IPS DF 6.9 (cell line): Measurements from ENCODE around the gene TMEM92.

Source experiments
- DNase-seq: peaks from one replicate; pipeline ENCODE4 v3.0.0-alpha.2; 2013; ENCODE audit warnings: low read depth, low spot score
- H3K27ac ChIP-seq: one replicate; pipeline ENCODE4 v1.5.1; 2013; ENCODE audit warnings: low read length, control low read depth
- H3K27me3 ChIP-seq: 2 replicates; pipeline ENCODE4 v1.6.1; 2013; ENCODE audit warnings: mild to moderate bottlenecking, low read length; ENCODE audit not compliant: control insufficient read depth, insufficient read depth
- H3K36me3 ChIP-seq: 2 replicates; pipeline ENCODE4 v1.6.1; 2013; ENCODE audit warnings: low read length; ENCODE audit not compliant: control insufficient read depth, insufficient read depth
- H3K4me1 ChIP-seq: 2 replicates; pipeline ENCODE4 v1.6.1; 2013; ENCODE audit warnings: low read length; ENCODE audit not compliant: control insufficient read depth, insufficient read depth
- H3K4me3 ChIP-seq: 2 replicates; pipeline ENCODE4 v1.5.1; 2013; ENCODE audit warnings: mild to moderate bottlenecking, low read length
- H3K9me3 ChIP-seq: 2 replicates; pipeline ENCODE4 v1.6.1; 2013; ENCODE audit warnings: low read length, inconsistent platforms; ENCODE audit not compliant: control insufficient read depth, insufficient read depth
- WGBS: extraction: QIAGEN DNeasy Blood & Tissue Kit; methylation state at CpG from one replicate; pipeline ENCODE4 v1.1.7; 2013; ENCODE audit warnings: mixed read lengths, missing lambda C conversion rate; ENCODE audit not compliant: insufficient read length, insufficient coverage; 5-methylcytosine and 5-hydroxymethylcytosine counted together

Gene TMEM92

DNA sequence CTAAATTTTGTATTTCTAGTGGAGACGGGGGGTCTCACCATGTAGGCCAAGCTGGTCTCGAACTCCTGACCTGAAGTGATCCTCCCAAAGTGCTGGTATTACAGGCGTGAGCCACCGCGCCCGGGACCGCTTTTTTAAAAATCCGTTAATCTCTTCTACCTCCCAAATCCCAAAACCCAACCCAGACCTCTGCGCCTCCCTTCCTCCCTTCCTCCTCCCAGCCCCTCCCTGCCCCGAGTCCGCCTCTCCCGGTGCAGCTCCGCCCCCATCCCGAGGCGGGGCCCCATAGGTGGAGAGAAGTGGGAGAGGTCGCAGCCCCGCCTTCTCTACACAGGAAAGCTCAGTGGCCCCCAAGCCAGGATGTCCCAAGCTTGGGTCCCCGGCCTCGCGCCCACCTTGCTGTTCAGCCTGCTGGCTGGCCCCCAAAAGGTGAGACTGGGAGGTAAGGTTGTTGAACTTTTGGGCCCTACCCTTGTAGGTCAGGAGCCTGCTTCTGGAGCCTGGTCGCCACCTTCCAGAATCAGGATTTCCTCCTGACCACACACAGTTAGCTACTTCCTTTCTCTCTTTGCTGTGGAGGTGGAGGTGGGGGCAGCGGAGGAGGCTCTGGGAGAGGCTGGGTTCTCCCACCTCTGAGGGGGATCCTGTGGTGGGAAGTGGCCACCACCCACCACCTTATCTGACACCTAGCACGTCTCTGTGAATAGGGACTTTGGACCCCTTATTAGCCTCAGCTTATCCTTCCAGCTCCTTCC is at the start of gene TMEM92:
TMEM92 (plus strand) TSS at position 325 of the 755 bp plus-strand sequence; CDS start at position 361, 36 bp downstream.
- WGBS = 100% methylated on average over 2 of the region's 23 CpGs
- H3K27ac ChIP-seq = no peak within 1 kb of the TSS
- peak; percentile 63 for DNase-seq

DNA sequence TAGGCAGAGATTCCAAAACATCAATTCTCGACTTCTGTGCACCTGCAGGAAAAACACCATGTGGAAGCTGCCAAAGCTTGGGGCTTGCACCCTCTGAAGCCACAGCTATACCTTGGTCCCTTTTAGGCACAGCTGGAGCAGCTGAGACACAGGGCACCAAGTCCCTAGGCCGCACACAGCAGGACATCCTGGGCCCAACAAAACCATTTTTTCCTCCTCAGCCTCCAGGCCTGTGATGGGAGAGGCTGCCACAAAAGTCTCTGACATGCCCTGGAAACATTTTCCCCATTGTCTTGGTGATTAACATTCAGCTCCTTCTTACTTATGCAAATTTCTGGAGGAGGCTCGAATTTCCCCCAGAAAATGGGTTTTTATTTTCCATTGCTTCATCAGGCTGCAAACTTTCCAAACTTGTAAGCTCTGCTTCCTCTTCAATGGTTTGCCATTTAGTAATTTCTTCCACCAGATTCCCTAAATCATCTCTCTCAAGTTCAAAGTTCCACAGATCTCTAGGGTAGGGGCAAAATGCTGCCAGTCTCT is 48.5 kb upstream of the TMEM92 start:
- no CpG with 5 or more reads among the region's 3 CpGs for WGBS

More for the DNA sequence above, at the start of gene TMEM92:
- peak within 1 kb of the TSS; percentile 22; the same call in 1 of the 2 replicates for H3K4me3 ChIP-seq
- peaks cover 17% of the 10 kb centered on the region for H3K4me1 ChIP-seq
- H3K36me3 ChIP-seq = no peaks in the 10 kb centered on the region
- no peaks in the 10 kb centered on the region for H3K27me3 ChIP-seq
- no peaks in the 10 kb centered on the region for H3K9me3 ChIP-seq

GRCh38 chr17:50234581-50234980 is 39.7 kb upstream of the TMEM92 start:
- no peak overlapping the region for H3K27ac ChIP-seq

More for the DNA sequence above, 48.5 kb upstream of the TMEM92 start:
- Histone ChIP-seq H3K36me3 (no peaks in the 10 kb centered on the region), H3K9me3 (no peaks in the 10 kb centered on the region; the same call in 1 of the 2 replicates), H3K27me3 (no peaks in the 10 kb centered on the region), H3K27ac (no peak overlapping the region), H3K4me1 (0 out of 2 replicates have a peak, but pooled peaks cover 2% of the 10 kb centered on the region), H3K4me3 (no peak overlapping the region)
- no peak for DNase-seq

GRCh38 chr17:50237901-50238300 is 36.4 kb upstream of the TMEM92 start:
- H3K4me3 ChIP-seq = no peak overlapping the region
- WGBS = no CpG with 5 or more reads among the region's 2 CpGs
- no peaks in the 10 kb centered on the region for H3K36me3 ChIP-seq

More at GRCh38 chr17:50234581-50234980, 39.7 kb upstream of the TMEM92 start:
- Histone ChIP-seq H3K4me1 (no peaks in the 10 kb centered on the region), H3K9me3 (no peaks in the 10 kb centered on the region), H3K27me3 (no peaks in the 10 kb centered on the region), H3K4me3 (no peak overlapping the region), H3K36me3 (no peaks in the 10 kb centered on the region)
- DNase-seq = no peak

DNA sequence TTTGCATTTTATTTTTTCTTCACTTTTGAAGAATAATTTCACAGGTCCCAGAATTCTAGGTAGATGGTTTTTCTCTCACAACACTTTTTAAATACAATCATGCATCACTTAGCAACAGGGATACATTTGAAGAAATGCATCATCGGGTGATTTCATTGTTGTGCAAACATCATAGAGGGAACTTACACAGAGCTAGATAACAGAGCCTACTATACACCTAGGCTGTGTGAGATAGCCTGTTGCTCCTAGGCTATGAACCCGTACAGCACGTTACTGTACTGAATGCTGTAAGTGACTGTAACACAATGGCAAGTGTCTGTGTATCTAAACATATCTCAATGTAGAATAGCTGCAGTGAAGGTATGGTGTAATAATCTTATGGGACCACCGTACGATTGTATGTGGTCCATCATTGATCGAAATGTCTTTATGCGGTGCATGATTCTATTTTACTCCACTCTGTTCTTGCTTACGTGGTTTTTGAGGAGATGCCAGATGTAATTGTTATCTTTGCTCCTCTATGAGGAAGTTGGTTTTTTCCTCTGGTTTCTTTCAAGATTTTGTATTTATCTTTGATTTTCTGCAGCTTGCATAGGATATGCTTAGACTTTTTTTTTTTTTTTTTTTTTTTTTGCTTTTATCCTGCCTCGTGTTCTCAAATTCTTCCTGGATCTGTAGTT is 35.5 kb upstream of the TMEM92 start:
- H3K9me3 ChIP-seq = no peaks in the 10 kb centered on the region
- H3K4me3 ChIP-seq = no peak overlapping the region
- H3K36me3 ChIP-seq = no peaks in the 10 kb centered on the region
- H3K27ac ChIP-seq = no peak overlapping the region
- no peaks in the 10 kb centered on the region for H3K27me3 ChIP-seq
- no peaks in the 10 kb centered on the region for H3K4me1 ChIP-seq
- DNase-seq = no peak
- WGBS = no CpG with 5 or more reads among the region's 9 CpGs

More at GRCh38 chr17:50237901-50238300, 36.4 kb upstream of the TMEM92 start:
- DNase-seq = no peak
- no peaks in the 10 kb centered on the region for H3K9me3 ChIP-seq
- no peaks in the 10 kb centered on the region for H3K4me1 ChIP-seq
- H3K27ac ChIP-seq = no peak overlapping the region
- no peaks in the 10 kb centered on the region for H3K27me3 ChIP-seq

GRCh38 chr17:50239937-50240336 is 34.3 kb upstream of the TMEM92 start:
- no peaks in the 10 kb centered on the region for H3K4me1 ChIP-seq
- no peaks in the 10 kb centered on the region for H3K9me3 ChIP-seq
- WGBS = no CpG with 5 or more reads among the region's 4 CpGs
- H3K4me3 ChIP-seq = no peak overlapping the region
- no peaks in the 10 kb centered on the region for H3K36me3 ChIP-seq
- H3K27me3 ChIP-seq = no peaks in the 10 kb centered on the region
- DNase-seq = no peak
- H3K27ac ChIP-seq = no peak overlapping the region

GRCh38 chr17:50240851-50241250 is 33.4 kb upstream of the TMEM92 start:
- no CpG with 5 or more reads among the region's 1 CpG for whole genome bisulfite sequencing
- Histone ChIP-seq H3K4me3 (no peak overlapping the region), H3K4me1 (no peaks in the 10 kb centered on the region), H3K27ac (no peak overlapping the region), H3K27me3 (no peaks in the 10 kb centered on the region), H3K9me3 (no peaks in the 10 kb centered on the region), H3K36me3 (no peaks in the 10 kb centered on the region)
- DNase-seq = no peak

- Histone ChIP-seq H3K4me3 (no peak overlapping the region), H3K9me3 (no peaks in the 10 kb centered on the region), H3K36me3 (no peaks in the 10 kb centered on the region), H3K4me1 (no peaks in the 10 kb centered on the region), H3K27me3 (no peaks in the 10 kb centered on the region), H3K27ac (no peak overlapping the region)
- no CpG with 5 or more reads among the region's 5 CpGs for WGBS
- no peak for DNase-seq
These were observed 32.8 kb upstream of the TMEM92 start for GRCh38 chr17:50241431-50241830.

- H3K27ac ChIP-seq = no peak overlapping the region
These were observed 29.5 kb upstream of the TMEM92 start for GRCh38 chr17:50244771-50245170.

GRCh38 chr17:50248255-50248654 is 26.0 kb upstream of the TMEM92 start:
- Histone ChIP-seq H3K27ac (no peak overlapping the region), H3K4me3 (no peak overlapping the region), H3K27me3 (no peaks in the 10 kb centered on the region), H3K4me1 (no peaks in the 10 kb centered on the region), H3K9me3 (no peaks in the 10 kb centered on the region), H3K36me3 (no peaks in the 10 kb centered on the region)
- DNase-seq = no peak
- no CpG with 5 or more reads among the region's 2 CpGs for WGBS

More at GRCh38 chr17:50244771-50245170, 29.5 kb upstream of the TMEM92 start:
- no peak overlapping the region for H3K4me3 ChIP-seq
- DNase-seq = no peak
- no peaks in the 10 kb centered on the region for H3K36me3 ChIP-seq
- H3K9me3 ChIP-seq = no peaks in the 10 kb centered on the region
- WGBS = no CpG with 5 or more reads among the region's 6 CpGs
- H3K27me3 ChIP-seq = no peaks in the 10 kb centered on the region
- H3K4me1 ChIP-seq = no peaks in the 10 kb centered on the region
